HL-60 (cell line): ENCODE results near the gene NTRK2.

Source experiments
- POLR2AphosphoS5 ChIP-seq: IDR thresholded peaks from 2 replicates; pipeline ENCODE4 v1.6.1; 2012; ENCODE audit warnings: low read depth
- REST ChIP-seq: IDR thresholded peaks from 2 replicates; pipeline ENCODE4 v1.6.1; 2012; ENCODE audit warnings: low read depth; ENCODE audit not compliant: insufficient replicate concordance
- SPI1 ChIP-seq: IDR thresholded peaks from 2 replicates; pipeline ENCODE4 v1.6.1; 2012; ENCODE audit warnings: low read depth, mild to moderate bottlenecking, borderline replicate concordance
- TF ChIP-seq, protein P1 (sequence below): IDR thresholded peaks from one replicate; pipeline ENCODE4 v1.5.1; 2011; ENCODE audit warnings: low read length, control low read depth, inconsistent platforms; ENCODE audit not compliant: insufficient read depth

DNA sequence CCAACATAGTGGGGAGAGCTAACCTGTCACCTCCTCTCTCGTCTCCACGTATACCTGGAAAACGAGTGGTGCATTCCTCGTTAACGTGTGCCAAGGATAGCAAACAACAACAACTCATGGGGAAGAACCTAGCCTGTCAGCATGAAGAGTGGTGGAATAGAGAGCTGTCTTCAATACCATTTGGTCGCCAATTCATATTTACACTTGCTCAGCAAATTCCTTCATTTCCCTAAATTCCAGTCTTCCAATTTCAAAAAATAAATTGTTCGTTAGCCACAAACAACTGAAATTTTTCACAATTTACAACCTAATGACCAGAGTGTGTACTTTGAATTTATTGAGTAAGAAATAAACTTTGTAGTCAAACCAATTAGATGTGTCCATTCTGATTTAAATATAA, 344.8 kb downstream of the NTRK2 start:
- TF ChIP-seq, protein P1, sequence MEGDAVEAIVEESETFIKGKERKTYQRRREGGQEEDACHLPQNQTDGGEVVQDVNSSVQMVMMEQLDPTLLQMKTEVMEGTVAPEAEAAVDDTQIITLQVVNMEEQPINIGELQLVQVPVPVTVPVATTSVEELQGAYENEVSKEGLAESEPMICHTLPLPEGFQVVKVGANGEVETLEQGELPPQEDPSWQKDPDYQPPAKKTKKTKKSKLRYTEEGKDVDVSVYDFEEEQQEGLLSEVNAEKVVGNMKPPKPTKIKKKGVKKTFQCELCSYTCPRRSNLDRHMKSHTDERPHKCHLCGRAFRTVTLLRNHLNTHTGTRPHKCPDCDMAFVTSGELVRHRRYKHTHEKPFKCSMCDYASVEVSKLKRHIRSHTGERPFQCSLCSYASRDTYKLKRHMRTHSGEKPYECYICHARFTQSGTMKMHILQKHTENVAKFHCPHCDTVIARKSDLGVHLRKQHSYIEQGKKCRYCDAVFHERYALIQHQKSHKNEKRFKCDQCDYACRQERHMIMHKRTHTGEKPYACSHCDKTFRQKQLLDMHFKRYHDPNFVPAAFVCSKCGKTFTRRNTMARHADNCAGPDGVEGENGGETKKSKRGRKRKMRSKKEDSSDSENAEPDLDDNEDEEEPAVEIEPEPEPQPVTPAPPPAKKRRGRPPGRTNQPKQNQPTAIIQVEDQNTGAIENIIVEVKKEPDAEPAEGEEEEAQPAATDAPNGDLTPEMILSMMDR = no peak
- TF ChIP-seq REST = no peak
- no peak for TF ChIP-seq POLR2AphosphoS5
- no peak for TF ChIP-seq SPI1
